ENCODE measurements around the gene ZCCHC13.
"Not testable (repeated sequence)": the region's sequence is repeated elsewhere in the genome, so short reads cannot be mapped to it uniquely, and the experiment has no call there.

ZCCHC13 gene

GRCh38 chrX:74324131-74324530 lies 20.2 kb downstream of the ZCCHC13 start:
- no peak for DNase-seq

GRCh38 chrX:74325130-74326059 lies 21.4 kb downstream of the ZCCHC13 start:
- no peak for DNase-seq

GRCh38 chrX:74338852-74339251 lies 34.9 kb downstream of the ZCCHC13 start:
- DNase-seq, result no peak

GRCh38 chrX:74340051-74340450 lies 36.1 kb downstream of the ZCCHC13 start:
- no peak for DNase-seq

GRCh38 chrX:74342211-74342610 lies 38.2 kb downstream of the ZCCHC13 start:
- DNase-seq, result not testable (repeated sequence)

GRCh38 chrX:74343343-74344279 lies 39.6 kb downstream of the ZCCHC13 start:
- peak in 1 of 2 donors; percentile 65 for DNase-seq

GRCh38 chrX:74344280-74344622 lies 40.3 kb downstream of the ZCCHC13 start:
- no peak for DNase-seq

GRCh38 chrX:74346088-74346487 lies 42.1 kb downstream of the ZCCHC13 start:
- no peak for DNase-seq

- no peak for DNase-seq
Observed at GRCh38 chrX:74349387-74349786, 45.4 kb downstream of the ZCCHC13 start.

- no peak for DNase-seq
Observed at GRCh38 chrX:74351760-74352159, 47.8 kb downstream of the ZCCHC13 start.

GRCh38 chrX:74353984-74354383 lies 50.0 kb downstream of the ZCCHC13 start:
- DNase-seq, result no peak
